H1 (cell line): ENCODE data around the gene DPP10. TPM values are rescaled to one million over a fixed set of nuclear protein-coding genes. Genes with fewer than 3 reads are reported as not detected.
"Not testable (repeated sequence)": the region's sequence is repeated elsewhere in the genome, so short reads cannot be mapped to it uniquely, and the experiment has no call there.

Experiments
- CTCF ChIA-PET: fragments of 300-600 bp; sonication (Branson Sonifier 250); formaldehyde crosslinking; loops from one replicate; lab custom pipeline; 2021; ENCODE audit not compliant: partially characterized antibody; lab: Charles Lee
- POLR2A ChIA-PET: fragments of 300-600 bp; sonication (Branson Sonifier 250); formaldehyde crosslinking; loops from one replicate; lab custom pipeline; 2021; ENCODE audit warnings: inconsistent platforms; ENCODE audit not compliant: partially characterized antibody; lab: Charles Lee
- DNase-seq, 2 experiments: peaks; one replicate each; pipeline versions ENCODE4 v3.0.0 to v3.0.0-alpha.2; 2010 to 2022; ENCODE audit warnings: low spot score in 2 of 2, low read depth in 1 of 2, mixed read lengths in 1 of 2
- FAIRE-seq: peaks from 2 replicates; lab custom pipeline; 2011; peaks lifted over from hg19 to GRCh38; lab: Jason Lieb, UNC
- H2AFZ ChIP-seq: 2 replicates; pipeline ENCODE4 v1.8.1; 2012; ENCODE audit warnings: low read length, inconsistent platforms
- H2AK5ac ChIP-seq: 2 replicates; pipeline ENCODE4 v1.6.1; 2013; ENCODE audit warnings: low read depth, low read length
- H2BK120ac ChIP-seq: replicated peaks from 2 replicates; pipeline ENCODE3; 2013; ENCODE audit warnings: low read depth, low read length, inconsistent platforms
- H2BK12ac ChIP-seq: 2 replicates; pipeline ENCODE4 v1.6.1; 2013; ENCODE audit warnings: low read depth, low read length
- H2BK15ac ChIP-seq: 2 replicates; pipeline ENCODE4 v1.6.1; 2013; ENCODE audit warnings: low read length
- H2BK20ac ChIP-seq: 2 replicates; pipeline ENCODE4 v1.6.1; 2013; ENCODE audit warnings: low read length
- H2BK5ac ChIP-seq: 2 replicates; pipeline ENCODE4 v1.6.1; 2013; ENCODE audit warnings: low read depth, low read length
- H3K14ac ChIP-seq: 2 replicates; pipeline ENCODE4 v1.6.1; 2013; ENCODE audit warnings: inconsistent platforms; ENCODE audit not compliant: insufficient read length
- H3K18ac ChIP-seq: 2 replicates; pipeline ENCODE4 v1.6.1; 2013; ENCODE audit warnings: low read length; ENCODE audit errors: extremely low read depth
- H3K23ac ChIP-seq: 2 replicates; pipeline ENCODE4 v1.6.1; 2013; ENCODE audit warnings: inconsistent platforms; ENCODE audit not compliant: insufficient read length
- H3K23me2 ChIP-seq: 2 replicates; pipeline ENCODE4 v1.6.1; 2013; ENCODE audit warnings: low read depth, low read length
- H3K27ac ChIP-seq: 2 replicates; pipeline ENCODE4 v1.6.1; 2011; ENCODE audit warnings: low read depth, low read length, inconsistent platforms
- H3K27me3 ChIP-seq, 4 experiments: replicated peaks in 1 of 4; 1 replicate in 1 of 4; 2 replicates in 3 of 4; pipeline versions ENCODE4 v1.6.1 to v1.8.1; 2011 to 2013; ENCODE audit warnings: low read length in 3 of 4, mild to moderate bottlenecking in 3 of 4, inconsistent platforms in 2 of 4, mixed read lengths in 2 of 4, moderate library complexity in 1 of 4; ENCODE audit not compliant: control insufficient read depth in 3 of 4, insufficient read depth in 3 of 4; ENCODE audit errors: extremely low read depth in 1 of 4
- H3K36me3 ChIP-seq, 4 experiments: 2 replicates each; pipeline versions ENCODE4 v1.6.1 to v1.8.1; 2011 to 2013; ENCODE audit warnings: mild to moderate bottlenecking in 4 of 4, low read length in 3 of 4, moderate library complexity in 2 of 4, control low read depth in 1 of 4, inconsistent platforms in 1 of 4; ENCODE audit not compliant: insufficient read depth in 4 of 4, control insufficient read depth in 2 of 4
- H3K4ac ChIP-seq: replicated peaks from 2 replicates; pipeline ENCODE3; 2013; ENCODE audit warnings: low read length, low read depth, mixed read lengths, inconsistent platforms; ENCODE audit not compliant: insufficient read length
- H3K4me1 ChIP-seq, 4 experiments: replicated peaks in 1 of 4; 1 replicate in 1 of 4; 2 replicates in 3 of 4; pipeline versions ENCODE4 v1.6.1 to v1.8.1; 2011 to 2013; ENCODE audit warnings: low read length in 3 of 4, inconsistent platforms in 2 of 4, mixed read lengths in 1 of 4; ENCODE audit not compliant: insufficient read depth in 4 of 4, control insufficient read depth in 3 of 4
- H3K4me2 ChIP-seq, 2 experiments: 2 replicates each; pipeline versions ENCODE4 v1.6.1 to v1.8.1; 2011 to 2013; ENCODE audit warnings: low read depth in 2 of 2, low read length in 2 of 2, control low read depth in 1 of 2, inconsistent platforms in 1 of 2, mild to moderate bottlenecking in 1 of 2; ENCODE audit not compliant: insufficient read depth in 1 of 2
- H3K4me3 ChIP-seq, 4 experiments: fragments of 200-600, 300-600 bp in 1 of 4; sonication (generic), shearing (Covaris generic), sonication (Bioruptor Twin) in 1 of 4; 2 replicates each; pipeline versions ENCODE4 v1.5.1 to v1.8.1; 2011 to 2016; ENCODE audit warnings: low read length in 4 of 4, low read depth in 3 of 4, control low read depth in 2 of 4, inconsistent platforms in 2 of 4, mild to moderate bottlenecking in 2 of 4, mixed read lengths in 1 of 4, moderate library complexity in 1 of 4; ENCODE audit not compliant: insufficient read depth in 2 of 4; ENCODE audit errors: extremely low read depth in 1 of 4
- H3K56ac ChIP-seq: replicated peaks from 2 replicates; pipeline ENCODE3; 2013; ENCODE audit warnings: low read depth, mild to moderate bottlenecking, mixed read lengths, low read length, inconsistent platforms; ENCODE audit not compliant: insufficient read length
- H3K79me1 ChIP-seq: 2 replicates; pipeline ENCODE4 v1.6.1; 2013; ENCODE audit warnings: low read depth, low read length, control low read depth
- H3K79me2 ChIP-seq, 2 experiments: 2 replicates each; pipeline versions ENCODE4 v1.6.1 to v1.8.1; 2012 to 2013; ENCODE audit warnings: low read length in 2 of 2, mild to moderate bottlenecking in 2 of 2, inconsistent platforms in 1 of 2; ENCODE audit not compliant: insufficient read depth in 2 of 2, control insufficient read depth in 1 of 2
- H3K9ac ChIP-seq, 4 experiments: replicated peaks in 1 of 4; 1 replicate in 1 of 4; 2 replicates in 3 of 4; pipeline versions ENCODE4 v1.6.1 to v1.8.1; 2011 to 2013; ENCODE audit warnings: low read depth in 3 of 4, low read length in 3 of 4, control low read depth in 2 of 4, mild to moderate bottlenecking in 2 of 4, moderate library complexity in 2 of 4, inconsistent platforms in 1 of 4; ENCODE audit errors: extremely low read depth in 1 of 4
- H3K9me3 ChIP-seq, 2 experiments: 2 replicates each; pipeline versions ENCODE4 v1.6.1 to v1.8.1; 2012 to 2013; ENCODE audit warnings: mild to moderate bottlenecking in 2 of 2, moderate library complexity in 2 of 2, control low read depth in 1 of 2, inconsistent platforms in 1 of 2, low read depth in 1 of 2, low read length in 1 of 2, mixed read lengths in 1 of 2; ENCODE audit not compliant: insufficient read depth in 2 of 2
- H4K20me1 ChIP-seq, 2 experiments: replicated peaks in 1 of 2; 2 replicates each; pipeline versions ENCODE3 to v1.8.1; 2011 to 2013; ENCODE audit warnings: inconsistent platforms in 2 of 2, low read length in 2 of 2, mild to moderate bottlenecking in 1 of 2; ENCODE audit not compliant: insufficient read depth in 2 of 2, control insufficient read depth in 1 of 2
- H4K5ac ChIP-seq: 2 replicates; pipeline ENCODE4 v1.6.1; 2013; ENCODE audit warnings: low read length, low read depth, mixed read lengths, inconsistent platforms; ENCODE audit not compliant: insufficient read length
- H4K8ac ChIP-seq: 2 replicates; pipeline ENCODE4 v1.8.0; 2013; ENCODE audit warnings: mild to moderate bottlenecking, moderate library complexity, low read length, inconsistent platforms; ENCODE audit not compliant: insufficient read depth; ENCODE audit errors: extremely low read depth
- H4K91ac ChIP-seq: replicated peaks from 2 replicates; pipeline ENCODE3; 2013; ENCODE audit warnings: low read length, mixed read lengths, inconsistent platforms; ENCODE audit not compliant: insufficient read length
- WGBS, 2 experiments: shearing (Covaris generic) in 1 of 2; methylation state at CpG; one replicate each; pipeline versions ENCODE4 v1.1.6 to v1.1.7; 2013 to 2015; ENCODE audit warnings: low lambda C conversion rate in 2 of 2, mixed read lengths in 2 of 2, inconsistent platforms in 1 of 2, low coverage in 1 of 2, missing lambda C conversion rate in 1 of 2; ENCODE audit not compliant: insufficient replicate concordance in 2 of 2, insufficient coverage in 1 of 2, insufficient read length in 1 of 2; ENCODE audit errors: extremely low coverage in 1 of 2, missing lambda C conversion rate in 1 of 2; 5-methylcytosine and 5-hydroxymethylcytosine counted together
- polyA plus RNA-seq, 7 experiments: library from polyadenylated mRNA; depleted of rRNA in 3 of 7; stranded (reverse) in 5 of 7; unstranded in 2 of 7; fragments of >200 nt in 5 of 7; fragments of 200-250 nt in 2 of 7; gene quantifications; 1 replicate in 5 of 7; 2 replicates in 1 of 7; 4 replicates in 1 of 7; pipeline versions ENCODE4 v1.2.1 to v1.2.3, GENCODE V29; 2011 to 2013; ENCODE audit warnings: missing spikeins in 2 of 7, mixed read lengths in 2 of 7
- total RNA-seq: library from RNA; stranded (reverse); fragmentation: NEBNext Ultra II Directional; extraction: Animal tissue kit (Norgen Biotek cat#: 25700); gene quantifications from 2 replicates; pipeline ENCODE4 v1.2.1, GENCODE V29; 2021

The DPP10 gene
- total and polyA plus RNA-seq, 2 of the 8 experiments (the other 6 are each of a cell fraction or from before 2014, with no cell fraction given), result 3.3 to 7.2 TPM

DNA sequence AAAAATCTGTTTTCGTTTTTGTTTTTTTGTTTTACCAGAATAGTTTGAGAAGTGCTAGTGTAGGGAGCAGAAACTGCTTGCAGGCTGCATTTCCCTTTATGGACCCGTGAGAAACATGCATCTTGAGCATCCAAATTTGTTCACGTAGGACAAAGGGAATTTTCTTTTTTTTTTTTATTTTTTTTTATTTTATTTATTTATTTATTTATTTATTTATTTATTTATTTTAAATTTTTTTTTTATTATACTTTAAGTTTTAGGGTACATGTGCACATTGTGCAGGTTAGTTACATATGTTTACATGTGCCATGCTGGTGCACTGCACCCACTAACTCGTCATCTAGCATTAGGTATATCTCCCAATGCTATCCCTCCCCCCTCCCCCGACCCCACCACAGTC lies 305.7 kb downstream of the DPP10 start:
- H2AK5ac ChIP-seq, H3K18ac ChIP-seq, H3K36me3 ChIP-seq, H2BK15ac ChIP-seq, POLR2A ChIA-PET, H3K9ac ChIP-seq, H3K4me1 ChIP-seq, H2BK20ac ChIP-seq, H3K9me3 ChIP-seq, H3K4me2 ChIP-seq, H3K27me3 ChIP-seq, H3K27ac ChIP-seq, H3K4me3 ChIP-seq, H4K91ac ChIP-seq, H2BK12ac ChIP-seq, H2BK120ac ChIP-seq, H3K79me1 ChIP-seq, H2BK5ac ChIP-seq, H4K5ac ChIP-seq, H3K79me2 ChIP-seq, H3K23me2 ChIP-seq, DNase-seq, H3K14ac ChIP-seq, H3K23ac ChIP-seq, CTCF ChIA-PET, FAIRE-seq, H3K56ac ChIP-seq, H3K4ac ChIP-seq, H2AFZ ChIP-seq, H4K8ac ChIP-seq, H4K20me1 ChIP-seq: not testable (repeated sequence)
- 81% methylated on average over 3 of the region's 5 CpGs; no CpG with 5 or more reads in 1 of the 2 experiments for WGBS, 2 experiments
